Trophoblast cell (in vitro differentiated cells and primary cell): ENCODE results near the gene DCP1B.

Experiments
- DNase-seq, 2 donors: peaks; one replicate each; pipeline ENCODE4 v3.0.0-alpha.2; 2016
- H2AFZ ChIP-seq: 2 replicates; pipeline ENCODE4 v1.6.1; 2013; ENCODE audit warnings: low read length, moderate library complexity, mild to moderate bottlenecking; ENCODE audit not compliant: insufficient read depth, poor library complexity
- H2AK5ac ChIP-seq: 2 replicates; pipeline ENCODE4 v1.6.1; 2013; ENCODE audit warnings: mild to moderate bottlenecking, low read length
- H2BK120ac ChIP-seq: 2 replicates; pipeline ENCODE4 v1.6.1; 2013; ENCODE audit warnings: low read length, mild to moderate bottlenecking, moderate library complexity; ENCODE audit not compliant: insufficient read depth, poor library complexity
- H2BK12ac ChIP-seq: 2 replicates; pipeline ENCODE4 v1.6.1; 2013; ENCODE audit warnings: mild to moderate bottlenecking, low read length, moderate library complexity
- H2BK5ac ChIP-seq: 2 replicates; pipeline ENCODE4 v1.6.1; 2013; ENCODE audit warnings: low read length, low read depth, moderate library complexity, mild to moderate bottlenecking; ENCODE audit not compliant: poor library complexity
- H3K14ac ChIP-seq: 2 replicates; pipeline ENCODE4 v1.6.1; 2013; ENCODE audit warnings: mild to moderate bottlenecking, low read length
- H3K18ac ChIP-seq: 2 replicates; pipeline ENCODE4 v1.6.1; 2013; ENCODE audit warnings: mild to moderate bottlenecking, low read length
- H3K23ac ChIP-seq: 2 replicates; pipeline ENCODE4 v1.6.1; 2013; ENCODE audit warnings: low read length
- H3K27ac ChIP-seq: 2 replicates; pipeline ENCODE4 v1.5.1; 2013; ENCODE audit warnings: low read depth, mild to moderate bottlenecking, inconsistent platforms, low read length, moderate library complexity
- H3K27me3 ChIP-seq: 2 replicates; pipeline ENCODE4 v1.6.1; 2013; ENCODE audit warnings: inconsistent platforms, mild to moderate bottlenecking, low read length, moderate library complexity; ENCODE audit not compliant: insufficient read depth
- H3K36me3 ChIP-seq, 2 experiments: 1 replicate in 1 of 2; 2 replicates in 1 of 2; pipeline ENCODE4 v1.6.1; 2013; ENCODE audit warnings: low read length in 2 of 2, mild to moderate bottlenecking in 2 of 2, moderate library complexity in 1 of 2; ENCODE audit not compliant: insufficient read depth in 2 of 2, control insufficient read depth in 1 of 2
- H3K4ac ChIP-seq: 2 replicates; pipeline ENCODE4 v1.6.1; 2013; ENCODE audit warnings: low read depth, mild to moderate bottlenecking, low read length, moderate library complexity
- H3K4me1 ChIP-seq, 2 experiments: 1 replicate in 1 of 2; 2 replicates in 1 of 2; pipeline ENCODE4 v1.6.1; 2013; ENCODE audit warnings: low read length in 2 of 2, mild to moderate bottlenecking in 2 of 2, moderate library complexity in 1 of 2; ENCODE audit not compliant: insufficient read depth in 2 of 2, control insufficient read depth in 1 of 2
- H3K4me2 ChIP-seq: 2 replicates; pipeline ENCODE4 v1.6.1; 2013; ENCODE audit warnings: inconsistent platforms, mild to moderate bottlenecking, low read length, moderate library complexity
- H3K4me3 ChIP-seq: 2 replicates; pipeline ENCODE4 v1.5.1; 2013; ENCODE audit warnings: mild to moderate bottlenecking, low read depth, low read length, inconsistent platforms
- H3K79me1 ChIP-seq: one replicate; pipeline ENCODE4 v1.6.1; 2013; ENCODE audit warnings: low read length
- H3K79me2 ChIP-seq: 2 replicates; pipeline ENCODE4 v1.6.1; 2013; ENCODE audit warnings: low read length, mild to moderate bottlenecking; ENCODE audit not compliant: control insufficient read depth, insufficient read depth, poor library complexity
- H3K9ac ChIP-seq: 2 replicates; pipeline ENCODE4 v1.6.1; 2013; ENCODE audit warnings: mild to moderate bottlenecking, low read length
- H3K9me3 ChIP-seq: 2 replicates; pipeline ENCODE4 v1.6.1; 2013; ENCODE audit warnings: low read depth, mild to moderate bottlenecking, control low read depth, inconsistent platforms, low read length; ENCODE audit not compliant: insufficient read depth
- H4K12ac ChIP-seq: 2 replicates; pipeline ENCODE4 v1.6.1; 2013; ENCODE audit warnings: low read depth, mild to moderate bottlenecking, low read length, moderate library complexity
- H4K8ac ChIP-seq: 2 replicates; pipeline ENCODE4 v1.6.1; 2013; ENCODE audit warnings: low read depth, mild to moderate bottlenecking, low read length, moderate library complexity
- H4K91ac ChIP-seq: one replicate; pipeline ENCODE4 v1.6.1; 2013; ENCODE audit warnings: low read depth, mild to moderate bottlenecking, low read length, moderate library complexity
- WGBS: extraction: QIAGEN DNeasy Blood & Tissue Kit; methylation state at CpG from one replicate; pipeline ENCODE4 v1.1.7; 2013; ENCODE audit warnings: missing lambda C conversion rate; ENCODE audit not compliant: insufficient read length, insufficient coverage; ENCODE audit errors: extremely low coverage; 5-methylcytosine and 5-hydroxymethylcytosine counted together

The DCP1B gene

DNA sequence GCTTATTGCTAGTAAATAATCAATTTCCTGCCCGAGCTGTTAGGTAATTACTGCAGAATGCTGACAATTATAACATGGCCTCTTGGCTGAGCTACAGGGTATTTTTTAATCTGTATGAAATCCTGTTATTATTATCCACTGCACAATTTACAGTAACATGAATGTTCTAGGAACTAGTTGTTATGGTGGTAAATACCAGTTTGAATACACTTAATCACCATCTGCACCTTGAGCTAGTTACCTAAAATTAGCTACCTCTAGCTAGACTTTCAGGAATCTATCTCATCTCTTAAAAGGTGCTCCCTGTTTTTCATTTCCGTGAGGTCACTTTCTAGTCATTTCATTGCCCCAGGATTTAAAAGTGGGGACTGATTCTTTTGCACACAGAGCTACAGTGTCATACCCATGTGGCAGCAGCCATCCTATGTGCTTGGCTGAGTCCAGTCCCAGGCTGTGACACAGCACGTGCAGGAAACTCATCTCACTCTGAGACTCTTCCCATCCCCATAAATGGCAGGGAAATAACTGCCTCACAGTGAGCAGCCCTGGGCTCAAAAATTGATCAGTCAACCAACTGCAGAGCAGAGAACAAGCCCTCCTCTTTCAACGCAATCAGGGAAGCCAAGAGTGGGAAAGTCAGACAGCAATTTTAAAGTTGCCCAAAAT, 37.6 kb downstream of the DCP1B start:
- Histone ChIP-seq H3K79me1 (peaks cover 3% of the 10 kb centered on the region), H2BK120ac (no peak overlapping the region)

DNA sequence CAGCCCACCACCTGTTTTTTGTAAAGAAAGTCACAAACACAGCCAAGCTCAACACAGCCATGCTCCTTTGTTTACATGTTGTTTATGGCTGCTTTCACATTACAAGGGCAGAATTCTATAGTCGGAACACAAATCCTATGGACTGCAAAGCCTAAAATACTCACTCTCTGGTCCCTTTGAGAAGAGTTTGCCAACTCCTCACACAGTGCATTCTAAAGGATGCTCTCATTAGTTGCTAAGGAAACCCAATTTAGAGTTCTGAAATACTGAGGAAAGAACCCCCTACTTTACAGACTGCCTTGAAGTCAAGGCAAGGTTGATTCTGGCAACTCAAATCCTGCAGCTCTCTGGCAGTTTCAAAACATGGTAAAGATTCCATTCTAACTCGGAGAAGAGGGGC, 38.3 kb downstream of the DCP1B start:
- Histone ChIP-seq H3K23ac (no peak overlapping the region), H3K4me2 (no peak overlapping the region), H3K79me2 (no peaks in the 10 kb centered on the region), H2AK5ac (no peak overlapping the region), H2BK12ac (no peak overlapping the region), H3K14ac (no peak overlapping the region), H3K4ac (no peak overlapping the region), H3K18ac (no peak overlapping the region), H3K9ac (no peak overlapping the region), H2AFZ (no peak overlapping the region), H2BK5ac (no peak overlapping the region), H3K4me1 (peaks cover 0 to 3% of the 10 kb centered on the region in 2 experiments), H3K36me3 (no peaks in the 10 kb centered on the region), H3K79me1 (peaks cover 3% of the 10 kb centered on the region), H3K9me3 (no peaks in the 10 kb centered on the region), H3K4me3 (no peak overlapping the region), H3K27ac (no peak overlapping the region), H2BK120ac (no peak overlapping the region), H4K8ac (no peak overlapping the region), H4K91ac (no peak overlapping the region), H3K27me3 (no peaks in the 10 kb centered on the region), H4K12ac (no peak overlapping the region)
- DNase-seq, result no peak
- no CpG with 5 or more reads among the region's 2 CpGs for WGBS

More for the DNA sequence above, 37.6 kb downstream of the DCP1B start:
- Histone ChIP-seq H2AFZ (no peak overlapping the region), H3K18ac (no peak overlapping the region), H3K4me2 (no peak overlapping the region), H3K27me3 (no peaks in the 10 kb centered on the region), H3K9ac (no peak overlapping the region), H2BK5ac (no peak overlapping the region), H3K4me3 (no peak overlapping the region), H4K8ac (no peak overlapping the region), H3K9me3 (no peaks in the 10 kb centered on the region), H3K36me3 (no peaks in the 10 kb centered on the region), H2BK12ac (no peak overlapping the region), H3K14ac (no peak overlapping the region), H3K27ac (no peak overlapping the region), H2AK5ac (no peak overlapping the region), H3K4me1 (peaks cover 0 to 3% of the 10 kb centered on the region in 2 experiments), H3K23ac (no peak overlapping the region), H4K12ac (no peak overlapping the region), H4K91ac (no peak overlapping the region), H3K79me2 (no peaks in the 10 kb centered on the region), H3K4ac (no peak overlapping the region)
- no peak for DNase-seq
- WGBS, result no CpG with 5 or more reads among the region's 4 CpGs

- Histone ChIP-seq H4K8ac (no peak overlapping the region), H2AK5ac (no peak overlapping the region), H2BK5ac (no peak overlapping the region), H3K27ac (no peak overlapping the region), H4K91ac (no peak overlapping the region), H3K9me3 (no peaks in the 10 kb centered on the region), H3K18ac (no peak overlapping the region), H3K4me1 (no peaks in the 10 kb centered on the region), H3K4me2 (no peak overlapping the region), H3K4ac (no peak overlapping the region), H3K9ac (no peak overlapping the region), H3K36me3 (no peaks in the 10 kb centered on the region), H2BK120ac (no peak overlapping the region), H3K23ac (no peak overlapping the region), H2AFZ (no peak overlapping the region), H2BK12ac (no peak overlapping the region), H3K79me1 (no peaks in the 10 kb centered on the region), H3K27me3 (no peaks in the 10 kb centered on the region), H4K12ac (no peak overlapping the region), H3K4me3 (no peak overlapping the region), H3K79me2 (no peaks in the 10 kb centered on the region), H3K14ac (no peak overlapping the region)
- DNase-seq, result no peak
- no CpG with 5 or more reads among the region's 5 CpGs for WGBS
These were observed 41.9 kb downstream of the DCP1B start for GRCh38 chr12:1962051-1963020.

DNA sequence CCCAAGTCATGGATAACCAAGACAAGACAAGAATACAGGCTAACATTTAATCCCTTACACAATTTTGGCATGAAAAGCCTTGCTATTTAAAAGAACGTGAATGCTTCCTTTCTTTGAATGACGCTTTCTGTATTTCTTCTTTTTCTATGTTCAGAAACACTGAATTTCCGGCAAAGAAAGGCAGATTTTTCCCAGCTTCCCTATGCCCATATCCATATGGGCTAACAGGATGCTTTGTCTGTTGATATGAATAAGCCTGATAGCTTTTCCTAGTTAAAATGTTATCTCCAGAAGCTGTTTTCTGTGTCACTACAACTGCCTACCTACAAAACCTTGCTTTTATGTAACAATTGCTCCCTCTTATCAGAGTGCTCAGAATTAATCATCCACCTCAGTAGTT, 47.5 kb downstream of the DCP1B start:
- Histone ChIP-seq H3K4me1 (no peaks in the 10 kb centered on the region), H2AFZ (no peak overlapping the region), H3K36me3 (peaks cover 12 to 14% of the 10 kb centered on the region in 2 experiments), H3K27ac (no peak overlapping the region), H3K79me1 (no peaks in the 10 kb centered on the region), H4K8ac (no peak overlapping the region), H3K27me3 (no peaks in the 10 kb centered on the region), H3K79me2 (peaks cover 2% of the 10 kb centered on the region), H3K9ac (no peak overlapping the region), H3K18ac (no peak overlapping the region), H2BK5ac (no peak overlapping the region), H3K14ac (no peak overlapping the region), H3K9me3 (no peaks in the 10 kb centered on the region), H2BK12ac (no peak overlapping the region), H3K4me2 (no peak overlapping the region), H3K4me3 (no peak overlapping the region), H2AK5ac (no peak overlapping the region), H3K4ac (no peak overlapping the region), H4K12ac (no peak overlapping the region), H3K23ac (no peak overlapping the region), H4K91ac (no peak overlapping the region), H2BK120ac (no peak overlapping the region)
- WGBS, result no CpG with 5 or more reads among the region's 3 CpGs
- DNase-seq, result no peak
